Measurements from ENCODE around the gene NUP62. TPM values are rescaled to one million over a fixed set of nuclear protein-coding genes. Genes with fewer than 3 reads are reported as not detected.

NUP62 gene
- total and polyA plus RNA-seq, 2 of the 4 experiments (the other 2 are of a cell fraction), result 21.3 to 29.7 TPM

DNA sequence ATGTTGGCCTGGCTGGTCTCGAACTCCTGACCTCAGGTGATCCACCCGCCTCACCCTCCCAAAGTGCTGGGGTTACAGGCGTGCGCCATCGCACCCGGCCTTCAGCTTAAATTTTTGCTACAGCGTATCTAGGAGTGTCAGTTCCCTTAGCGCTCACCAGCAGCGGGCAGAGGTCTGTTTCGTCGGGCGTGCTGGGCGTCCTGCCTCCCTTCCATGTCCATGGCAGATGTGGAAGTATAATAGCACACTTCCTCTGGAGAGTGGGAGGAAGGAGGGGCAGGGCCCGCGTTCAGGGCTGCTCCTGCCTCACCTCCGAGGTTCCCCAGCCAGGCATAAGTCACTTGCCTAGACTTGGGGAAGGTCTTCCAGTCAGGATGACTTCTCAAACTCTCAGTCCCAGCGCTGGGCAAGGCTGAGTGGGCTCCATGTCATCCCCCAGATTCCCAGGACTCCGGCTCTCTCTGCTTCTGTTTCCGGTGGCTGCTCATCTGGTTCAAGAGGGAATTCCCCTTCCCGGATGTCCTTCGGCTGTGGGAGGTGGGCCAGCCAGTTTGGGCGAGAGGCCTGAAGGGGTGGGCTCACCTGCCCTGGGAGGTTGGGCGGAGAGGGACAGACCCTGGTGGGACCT is 42.2 kb downstream of the NUP62 start:
- H4K8ac ChIP-seq (ENCODE audit: low read depth in 2 of 2, low read length in 2 of 2), result no peak overlapping the region
- no peak overlapping the region for H4K91ac ChIP-seq (ENCODE audit: insufficient read depth, low read depth, low read length)
- no peak overlapping the region for H2AFZ ChIP-seq (replicated peaks; ENCODE audit: low read length, poor library complexity)
- no TSS peak for BruUV-seq (replicated peaks)
- no peak overlapping the region for H2AK5ac ChIP-seq (ENCODE audit: low read depth, low read length)
- H2BK5ac ChIP-seq (ENCODE audit: low read depth, low read length, poor library complexity, severe bottlenecking), result no peak overlapping the region
- no peak for DNase-seq
- no peak overlapping the region for H2AK9ac ChIP-seq (replicated peaks; ENCODE audit: low read depth, low read length, poor library complexity)
- H4K5ac ChIP-seq (ENCODE audit: low read depth, low read length), result no peak overlapping the region
- 87% methylated on average over 9 of the region's 23 CpGs; no CpG with 5 or more reads in 1 of the 2 experiments for WGBS, 2 experiments (ENCODE audit: extremely low coverage in 2 of 2, insufficient read length in 1 of 2)
- dilution Hi-C loops (cut with HindIII; ENCODE audit: low sequenced_read_pairs, unreplicated experiment), result no loop called here
- H3K4me3 ChIP-seq (ENCODE audit: insufficient read depth, low read depth, low read length), result no peak overlapping the region
- peaks cover 6% of the 10 kb centered on the region; the same call in 1 of the 2 replicates for H3K9me3 ChIP-seq (ENCODE audit: control insufficient read depth, insufficient read depth, low read length)
- H3K4me1 ChIP-seq (ENCODE audit: control insufficient read depth, insufficient read depth, low read length), result peaks cover 2% of the 10 kb centered on the region; the same call in 1 of the 2 replicates
- peaks cover 0 to 6% of the 10 kb centered on the region in 2 experiments; a peak in 1 of 4 replicates for H3K79me1 ChIP-seq (ENCODE audit: low read depth in 1 of 2, low read length in 2 of 2)
- CTCF ChIA-PET, result no interaction called here
- TF ChIP-seq RFX5 (IDR thresholded peaks at IDR 0.05; ENCODE audit: low read depth, low read length), result no peak
- no peak for TF ChIP-seq MXI1 (IDR thresholded peaks at IDR 0.05; ENCODE audit: borderline replicate concordance, low read depth, low read length)
- peaks cover 39% of the 10 kb centered on the region for H3K36me3 ChIP-seq (ENCODE audit: control insufficient read depth, insufficient read depth, low read length)
- H4K20me1 ChIP-seq (ENCODE audit: insufficient read depth, low read length), result no peaks in the 10 kb centered on the region
- H3K4ac ChIP-seq (ENCODE audit: low read depth, low read length), result no peak overlapping the region
- H3K9ac ChIP-seq (ENCODE audit: low read depth, low read length), result no peak overlapping the region
- intact Hi-C loops (cut with micrococcal nuclease), result no loop called here
- H2BK15ac ChIP-seq (ENCODE audit: low read depth, low read length), result no peak overlapping the region
- no peak overlapping the region for H3K27ac ChIP-seq (ENCODE audit: insufficient read depth, low read length)
- no peak overlapping the region for H2BK120ac ChIP-seq (ENCODE audit: low read depth, low read length)
- H3K23ac ChIP-seq (ENCODE audit: low read depth, low read length), result no peak overlapping the region
- peaks cover 3% of the 10 kb centered on the region; the same call in 1 of the 2 replicates for H3K27me3 ChIP-seq (ENCODE audit: control insufficient read depth, insufficient read depth, low read length)
- no peak overlapping the region for H2BK20ac ChIP-seq (ENCODE audit: low read depth, low read length)
- H3K4me2 ChIP-seq (ENCODE audit: low read depth, low read length), result no peak overlapping the region
- H3K18ac ChIP-seq (ENCODE audit: low read depth, low read length), result no peak overlapping the region
- ATAC-seq (ENCODE audit: low read depth), result no peak
- no peak overlapping the region for H3K56ac ChIP-seq (ENCODE audit: extremely low read depth, insufficient read depth, low read length)
- no peak overlapping the region for H3K14ac ChIP-seq (replicated peaks; ENCODE audit: low read depth, low read length)
- in situ Hi-C loops (cut with MboI; ENCODE audit: low sequenced_read_pairs), result no loop called here
- POLR2A ChIA-PET (ENCODE audit: unreplicated experiment), result no interaction called here
- no peaks in the 10 kb centered on the region for H3K9me1 ChIP-seq (ENCODE audit: insufficient read depth, low read length)
